HFFc6 (cell line): ENCODE data around the gene DHX35. TPM values are rescaled to one million over a fixed set of nuclear protein-coding genes. Genes with fewer than 3 reads are reported as not detected.
A peak's percentile ranks its signal among the peaks of the same experiment; 100 is the strongest.

Experiments used
- DNase-seq: peaks from one replicate; pipeline ENCODE4 v3.0.0-alpha.2; 2018
- H3K27ac Mint-ChIP-seq: 2 replicates; pipeline ENCODE4 v1.8.0; 2020; ENCODE audit warnings: mild to moderate bottlenecking, mixed read lengths
- H3K27me3 Mint-ChIP-seq: 2 replicates; pipeline ENCODE4 v1.8.0; 2021; ENCODE audit warnings: mild to moderate bottlenecking, moderate library complexity, mixed read lengths; ENCODE audit not compliant: insufficient read depth
- H3K36me3 Mint-ChIP-seq: 2 replicates; pipeline ENCODE4 v1.8.0; 2021; ENCODE audit warnings: low read depth, mixed read lengths
- H3K4me1 Mint-ChIP-seq: 2 replicates; pipeline ENCODE4 v1.8.0; 2020; ENCODE audit warnings: low read depth, mixed read lengths
- H3K4me3 Mint-ChIP-seq: 2 replicates; pipeline ENCODE4 v1.8.0; 2020; ENCODE audit warnings: mild to moderate bottlenecking, moderate library complexity, mixed read lengths
- H3K9me3 Mint-ChIP-seq: 2 replicates; pipeline ENCODE4 v1.8.0; 2020; ENCODE audit warnings: mild to moderate bottlenecking, mixed read lengths
- total RNA-seq, 6 experiments: library from RNA; stranded (reverse); fragmentation: NEBNext Ultra II Directional; extraction: Animal tissue kit (Norgen Biotek cat#: 25700); gene quantifications; 2 replicates in 1 of 6; 3 replicates in 5 of 6; pipeline ENCODE4 v1.2.3, GENCODE V29; 2021
- TF ChIP-seq, protein P1 (sequence below): fragments of 200-600 bp; sonication (generic); IDR thresholded peaks from 2 replicates; pipeline ENCODE4 v1.5.0; 2021; ENCODE audit warnings: antibody characterized with exemption, mild to moderate bottlenecking

The DHX35 gene
- total RNA-seq, 6 experiments from 2014 or later, result 5.7 to 7.6 (median 6.8) TPM

DNA sequence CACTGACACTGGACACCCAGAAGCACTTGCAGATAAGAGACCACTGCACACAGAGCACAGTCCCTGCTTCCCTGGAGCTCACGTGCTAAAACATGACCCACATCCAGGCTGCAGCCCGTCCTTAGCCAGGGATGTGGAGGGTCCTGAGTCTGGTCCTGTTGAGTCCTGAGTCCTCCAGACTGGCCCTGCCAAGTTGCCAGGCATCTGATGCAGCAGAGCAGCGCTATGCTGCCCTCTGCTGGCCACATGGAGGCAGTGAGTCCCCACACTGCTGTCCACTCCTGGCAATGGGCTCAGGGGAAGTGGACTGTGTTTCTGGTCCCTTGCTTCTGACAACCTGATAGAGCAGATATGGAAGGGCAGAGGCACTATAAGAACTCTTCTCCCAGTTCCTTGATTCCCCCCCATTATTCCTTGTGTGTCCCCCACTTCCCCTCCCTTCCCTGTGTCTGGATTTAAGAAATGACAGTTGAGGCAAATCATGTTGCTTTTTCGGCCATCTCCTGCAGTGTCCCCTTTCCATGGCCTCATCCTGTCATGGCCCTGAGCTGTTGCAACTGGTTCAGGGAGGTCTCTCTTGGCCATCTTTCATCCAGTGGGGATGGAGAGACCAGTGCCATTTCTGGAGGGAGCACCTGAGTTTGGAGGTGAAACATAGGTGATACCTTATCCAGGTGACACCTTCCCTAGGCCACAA lies 86.0 kb downstream of the DHX35 start:
- Mint-ChIP-seq H3K27ac (no peak overlapping the region), H3K4me3 (no peak overlapping the region), H3K36me3 (peaks cover 5% of the 10 kb centered on the region; the same call in 1 of the 2 replicates), H3K4me1 (peaks cover 11% of the 10 kb centered on the region), H3K9me3 (no peaks in the 10 kb centered on the region), H3K27me3 (peaks cover 4% of the 10 kb centered on the region)
- peak; percentile 60 for DNase-seq
- TF ChIP-seq, protein P1, sequence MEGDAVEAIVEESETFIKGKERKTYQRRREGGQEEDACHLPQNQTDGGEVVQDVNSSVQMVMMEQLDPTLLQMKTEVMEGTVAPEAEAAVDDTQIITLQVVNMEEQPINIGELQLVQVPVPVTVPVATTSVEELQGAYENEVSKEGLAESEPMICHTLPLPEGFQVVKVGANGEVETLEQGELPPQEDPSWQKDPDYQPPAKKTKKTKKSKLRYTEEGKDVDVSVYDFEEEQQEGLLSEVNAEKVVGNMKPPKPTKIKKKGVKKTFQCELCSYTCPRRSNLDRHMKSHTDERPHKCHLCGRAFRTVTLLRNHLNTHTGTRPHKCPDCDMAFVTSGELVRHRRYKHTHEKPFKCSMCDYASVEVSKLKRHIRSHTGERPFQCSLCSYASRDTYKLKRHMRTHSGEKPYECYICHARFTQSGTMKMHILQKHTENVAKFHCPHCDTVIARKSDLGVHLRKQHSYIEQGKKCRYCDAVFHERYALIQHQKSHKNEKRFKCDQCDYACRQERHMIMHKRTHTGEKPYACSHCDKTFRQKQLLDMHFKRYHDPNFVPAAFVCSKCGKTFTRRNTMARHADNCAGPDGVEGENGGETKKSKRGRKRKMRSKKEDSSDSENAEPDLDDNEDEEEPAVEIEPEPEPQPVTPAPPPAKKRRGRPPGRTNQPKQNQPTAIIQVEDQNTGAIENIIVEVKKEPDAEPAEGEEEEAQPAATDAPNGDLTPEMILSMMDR, result peak; percentile 99

DNA sequence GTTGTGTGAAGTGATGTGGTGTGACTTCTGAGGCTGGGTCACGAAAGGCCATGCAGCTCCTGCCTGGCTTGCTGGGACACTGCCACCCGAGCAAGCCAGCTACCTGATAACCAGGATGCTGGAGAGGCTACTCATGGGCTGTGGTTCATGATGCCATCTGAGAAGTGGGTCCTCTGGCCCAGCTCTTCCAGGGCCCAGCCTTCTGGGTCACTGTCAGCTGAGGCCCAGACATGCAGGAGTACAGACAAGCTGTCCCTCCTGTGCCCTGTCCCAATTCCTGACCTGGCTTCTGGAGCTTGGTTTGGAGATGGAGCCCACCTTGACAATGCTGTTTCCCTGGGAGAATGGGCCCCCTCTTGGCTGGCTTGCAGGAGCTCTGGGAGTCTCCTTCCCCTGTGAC lies 87.0 kb downstream of the DHX35 start:
- peak overlapping the region; percentile 89 for H3K4me3 Mint-ChIP-seq
- H3K4me1 Mint-ChIP-seq, result peaks cover 6% of the 10 kb centered on the region
- H3K9me3 Mint-ChIP-seq, result no peaks in the 10 kb centered on the region
- peaks cover 4% of the 10 kb centered on the region for H3K27me3 Mint-ChIP-seq
- no peak for DNase-seq
- TF ChIP-seq, protein P1, result no peak
- H3K36me3 Mint-ChIP-seq, result no peaks in the 10 kb centered on the region
- no peak overlapping the region for H3K27ac Mint-ChIP-seq

DNA sequence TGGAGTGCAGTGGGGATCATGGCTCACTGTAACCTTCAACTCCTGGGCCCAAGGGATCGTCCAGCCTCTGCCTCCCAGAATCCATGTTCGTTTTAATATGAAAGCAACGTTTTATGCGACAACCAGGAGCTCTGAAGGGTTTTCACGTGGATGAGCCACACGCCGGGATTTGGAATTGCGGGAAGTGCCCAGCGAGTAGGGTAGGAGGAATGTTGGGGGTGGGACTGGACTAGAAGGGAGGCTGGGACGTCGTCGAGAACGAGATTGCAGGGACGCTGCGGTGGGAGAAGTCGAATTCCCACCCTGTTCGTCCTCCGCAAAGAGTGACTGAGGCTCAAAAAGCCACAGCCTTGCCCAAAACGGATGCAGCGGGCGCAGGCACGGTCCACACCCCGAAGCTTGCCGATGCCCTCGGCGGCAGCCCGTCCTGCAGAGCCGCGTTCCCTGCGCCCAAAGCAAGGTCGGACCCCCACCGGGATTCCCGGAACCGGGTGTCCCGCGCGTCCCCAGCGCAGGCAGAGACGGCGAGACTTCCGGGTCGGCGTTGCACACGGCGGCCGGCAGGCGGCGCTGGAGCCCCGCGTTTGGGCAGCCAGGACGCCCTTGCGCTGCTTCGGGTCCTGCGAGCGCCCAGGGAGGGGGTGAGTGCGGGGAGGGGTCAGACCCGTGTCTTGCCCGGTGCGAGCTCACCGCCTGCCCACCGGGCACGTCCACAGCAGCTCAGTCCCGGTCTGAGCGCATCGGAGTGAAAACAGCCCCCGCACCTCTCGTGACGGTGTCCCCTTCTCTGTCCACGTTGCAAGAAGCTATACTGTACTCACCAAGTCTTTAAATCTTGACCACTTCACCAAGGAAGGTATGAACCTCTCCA lies 87.8 kb downstream of the DHX35 start:
- Mint-ChIP-seq H3K27ac (peak overlapping the region; percentile 57), H3K4me3 (peak overlapping the region; percentile 89), H3K27me3 (peaks cover 4% of the 10 kb centered on the region), H3K4me1 (peaks cover 6% of the 10 kb centered on the region), H3K36me3 (no peaks in the 10 kb centered on the region), H3K9me3 (no peaks in the 10 kb centered on the region)
- TF ChIP-seq, protein P1, result peak; percentile 100
- peak; percentile 23 for DNase-seq

DNA sequence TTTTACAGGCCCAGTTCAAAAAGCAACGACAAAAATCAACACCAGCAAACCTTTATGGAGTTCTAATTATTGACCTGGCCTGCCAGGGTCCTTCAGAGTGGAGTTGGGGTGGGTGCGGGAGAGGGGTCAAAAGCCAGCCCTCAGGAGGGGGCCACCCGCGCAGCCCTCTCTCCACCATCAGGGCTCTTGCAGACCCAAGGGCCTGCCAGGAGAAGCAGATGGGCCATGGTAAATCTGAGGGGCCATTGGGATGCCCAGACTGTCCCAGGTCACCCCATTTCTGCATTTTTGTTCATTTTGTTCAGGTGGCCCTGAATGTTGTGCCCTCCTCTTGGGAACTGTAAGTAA lies 88.4 kb downstream of the DHX35 start:
- peak overlapping the region; percentile 89 for H3K4me3 Mint-ChIP-seq
- H3K36me3 Mint-ChIP-seq, result no peaks in the 10 kb centered on the region
- TF ChIP-seq, protein P1, result no peak
- no peak overlapping the region for H3K27ac Mint-ChIP-seq
- DNase-seq, result no peak
- peaks cover 8% of the 10 kb centered on the region for H3K27me3 Mint-ChIP-seq
- H3K4me1 Mint-ChIP-seq, result peaks cover 6% of the 10 kb centered on the region
- no peaks in the 10 kb centered on the region for H3K9me3 Mint-ChIP-seq

DNA sequence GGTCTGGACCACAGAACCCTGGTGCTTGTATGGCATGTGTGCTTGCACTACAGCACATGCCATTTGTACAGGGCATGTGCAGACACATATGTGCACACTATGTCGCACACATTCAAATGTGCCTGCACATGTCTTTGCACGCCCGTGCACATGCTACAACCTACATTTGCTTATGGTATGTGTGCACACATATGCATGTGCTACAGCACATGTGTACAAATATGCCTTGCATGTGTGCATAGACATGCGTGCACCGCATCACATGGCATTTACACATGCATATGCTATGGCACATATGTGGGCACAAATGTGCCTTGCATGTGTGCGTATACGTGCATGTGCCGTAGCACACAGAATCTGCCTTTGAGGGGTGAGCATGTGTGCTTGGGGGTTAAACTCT lies 90.5 kb downstream of the DHX35 start:
- peaks cover 6% of the 10 kb centered on the region for H3K4me1 Mint-ChIP-seq
- no peaks in the 10 kb centered on the region for H3K36me3 Mint-ChIP-seq
- peaks cover 20% of the 10 kb centered on the region for H3K27me3 Mint-ChIP-seq
- no peak overlapping the region for H3K27ac Mint-ChIP-seq
- no peak for DNase-seq
- no peaks in the 10 kb centered on the region for H3K9me3 Mint-ChIP-seq
- TF ChIP-seq, protein P1, result no peak
- H3K4me3 Mint-ChIP-seq, result no peak overlapping the region
